ENCODE data around the gene EHD3.

The EHD3 gene

GRCh38 chr2:31296641-31297287 lies 62.8 kb downstream of the EHD3 start:
- no peak for DNase-seq

- no peak for DNase-seq
These were observed 63.8 kb downstream of the EHD3 start for GRCh38 chr2:31297751-31298150.

- no peak for DNase-seq
These were observed 65.6 kb downstream of the EHD3 start for GRCh38 chr2:31299547-31299946.

- DNase-seq, result no peak
These were observed 66.4 kb downstream of the EHD3 start for GRCh38 chr2:31300309-31300708.

- no peak for DNase-seq
These were observed 69.1 kb downstream of the EHD3 start for GRCh38 chr2:31302940-31303563.

- no peak for DNase-seq
These were observed 70.9 kb downstream of the EHD3 start for GRCh38 chr2:31304816-31305215.

GRCh38 chr2:31312898-31313297 lies 78.9 kb downstream of the EHD3 start:
- no peak for DNase-seq

GRCh38 chr2:31314761-31315160 lies 80.8 kb downstream of the EHD3 start:
- no peak for DNase-seq

GRCh38 chr2:31317396-31317795 lies 83.4 kb downstream of the EHD3 start:
- DNase-seq, result no peak

- no peak for DNase-seq
These were observed 84.7 kb downstream of the EHD3 start for GRCh38 chr2:31318361-31319336.

Data from retina (tissue), 1 donor.